Stimulated activated naive CD8-positive, alpha-beta T cell treated with anti-CD3 and anti-CD28 coated beads, Interleukin-15, Interleukin-2, amounts not matched to agents 100 U/mL and 50 U/mL, for 24 hours (primary cell): ENCODE results near the gene ESX1.
A peak's percentile ranks its signal among the peaks of the same experiment; 100 is the strongest.
"Not testable (repeated sequence)": the region's sequence is repeated elsewhere in the genome, so short reads cannot be mapped to it uniquely, and the experiment has no call there.

Experiments
- ATAC-seq: fragments of 150-1000 bp; cut with Tn5 transposase; one replicate; pipeline ENCODE4 v1.10.0; 2021
- DNase-seq: peaks from one replicate; pipeline ENCODE4 v3.0.0; 2021

Gene ESX1

GRCh38 chrX:104254442-104255115, at the start of gene ESX1:
TSS of gene ESX1 (minus strand) at chrX:104254933. CDS start at chrX:104254849, 84 bp downstream.
- no peak for DNase-seq
- no peak for ATAC-seq

GRCh38 chrX:104295636-104296035, 40.9 kb upstream of the ESX1 start:
- DNase-seq (no peak), ATAC-seq (no peak)

GRCh38 chrX:104288961-104289360, 34.2 kb upstream of the ESX1 start:
- ATAC-seq = no peak

GRCh38 chrX:104288269-104288668, 33.5 kb upstream of the ESX1 start:
- no peak for ATAC-seq
- no peak for DNase-seq

More at GRCh38 chrX:104288961-104289360, 34.2 kb upstream of the ESX1 start:
- no peak for DNase-seq

- DNase-seq (no peak), ATAC-seq (no peak)
Observed at GRCh38 chrX:104285201-104285600, 30.5 kb upstream of the ESX1 start.

DNA sequence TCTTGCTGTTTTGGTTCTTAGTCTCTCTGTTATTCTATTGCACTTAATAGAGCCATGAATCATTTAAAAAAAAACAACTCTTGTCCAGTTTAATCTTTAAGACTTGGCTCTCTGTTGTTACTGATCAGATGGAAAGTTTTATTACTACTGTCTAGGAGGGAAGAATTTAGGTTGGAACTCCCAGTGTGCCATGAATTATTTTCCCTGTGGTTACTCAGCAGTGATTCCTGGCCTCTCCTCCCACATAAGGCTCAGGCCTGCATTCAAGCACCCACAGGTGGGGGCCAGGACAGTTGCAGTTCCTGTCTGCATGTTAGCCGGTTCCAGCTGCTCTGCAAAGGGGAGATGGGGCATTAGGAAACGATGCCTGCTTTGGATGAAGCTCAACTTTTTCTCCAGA, 29.8 kb upstream of the ESX1 start:
- DNase-seq = no peak

GRCh38 chrX:104282166-104282725, 27.5 kb upstream of the ESX1 start:
- DNase-seq = no peak
- no peak for ATAC-seq

More for the DNA sequence above, 29.8 kb upstream of the ESX1 start:
- ATAC-seq = no peak

DNA sequence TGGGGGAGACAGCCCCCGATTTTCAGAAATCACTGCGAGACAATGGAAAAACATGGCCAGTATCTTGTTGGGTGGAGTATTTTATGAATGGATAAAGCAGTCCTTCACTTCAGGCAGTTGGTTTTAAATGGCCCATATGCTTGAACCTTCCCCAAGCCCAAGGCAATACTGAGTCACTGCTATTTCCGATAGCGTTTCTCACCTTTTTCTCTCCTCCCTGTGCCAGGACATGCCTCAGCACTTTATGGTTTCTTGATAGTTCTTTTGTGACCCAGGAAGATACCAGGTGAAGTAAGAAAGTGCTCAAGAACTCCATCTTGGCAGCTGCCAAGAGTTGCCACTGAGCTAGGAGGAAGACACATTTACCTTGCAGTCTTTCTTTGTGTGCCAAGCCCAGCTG, 26.8 kb upstream of the ESX1 start:
- DNase-seq (no peak), ATAC-seq (no peak)

DNA sequence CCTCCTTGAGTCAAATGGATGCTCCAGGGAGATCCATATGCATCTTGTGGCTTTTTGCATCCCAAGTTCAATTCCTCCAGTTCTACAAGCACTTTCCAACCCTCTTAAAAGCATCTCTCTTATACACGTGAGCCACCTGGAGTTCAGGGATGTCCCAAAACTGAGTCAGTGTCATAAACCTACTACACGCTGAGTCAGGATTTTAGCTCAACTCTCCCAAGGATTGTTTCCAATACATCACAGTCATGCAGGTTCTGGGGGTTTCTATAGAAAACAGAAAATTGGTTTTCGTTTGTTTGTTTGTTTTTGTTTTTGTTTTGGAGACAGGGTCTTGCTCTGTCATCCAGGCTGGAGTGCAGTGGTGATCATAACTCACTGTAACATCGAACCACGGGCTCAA, 25.9 kb upstream of the ESX1 start:
- ATAC-seq (no peak), DNase-seq (no peak)

DNA sequence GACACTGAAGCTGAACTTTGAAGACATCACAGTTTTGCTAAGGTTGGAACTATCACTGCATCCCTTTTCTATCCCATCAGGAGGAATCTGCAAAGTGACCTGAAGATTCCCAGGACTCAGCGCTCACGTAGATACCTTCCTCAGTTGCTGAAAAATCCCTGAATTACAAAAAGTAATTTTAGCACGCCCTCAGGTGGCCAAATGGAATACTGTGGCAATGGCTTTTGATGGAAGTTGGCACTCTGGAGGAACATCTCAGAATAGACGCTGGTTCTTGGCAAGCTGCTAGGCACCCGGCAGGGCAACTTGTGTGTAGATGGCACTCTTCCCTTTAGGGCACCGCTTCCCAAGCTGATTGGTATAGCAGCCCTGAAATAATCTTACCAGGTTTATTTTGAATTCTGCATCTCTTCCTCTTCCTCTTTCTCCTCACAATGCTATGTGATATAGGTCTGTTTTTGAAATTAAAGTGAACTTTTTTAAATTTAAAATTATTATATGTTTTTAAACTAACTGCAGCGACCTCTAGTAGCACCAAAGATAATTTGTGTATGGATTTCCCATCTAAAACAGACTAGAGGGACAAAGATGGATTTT, 16.3 kb upstream of the ESX1 start:
- peak; percentile 36 for ATAC-seq

DNA sequence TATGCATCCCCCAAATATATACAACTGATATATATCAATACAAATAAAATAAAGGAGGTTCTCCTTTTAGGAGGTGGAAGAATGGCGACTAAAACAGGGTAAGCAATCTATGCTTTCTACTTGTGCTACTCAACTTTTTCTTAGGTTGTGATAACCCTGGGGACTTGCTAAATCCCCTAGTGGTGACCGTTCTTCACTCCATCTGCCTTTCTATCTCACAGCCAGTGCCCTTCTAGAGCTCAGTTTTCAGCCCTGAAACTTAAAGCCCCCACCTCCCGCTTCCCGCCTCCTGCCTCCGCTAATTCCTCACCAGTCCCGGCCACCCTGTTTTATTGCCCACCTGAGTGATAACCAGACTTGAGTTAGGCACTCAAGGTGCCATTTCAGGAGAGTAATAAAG, 15.5 kb upstream of the ESX1 start:
- no peak for ATAC-seq
- DNase-seq = no peak

More for the DNA sequence above, 16.3 kb upstream of the ESX1 start:
- peak; percentile 42 for DNase-seq

- DNase-seq (no peak), ATAC-seq (no peak)
Observed at GRCh38 chrX:104255465-104255864, 732 bp upstream of the ESX1 start.

- no peak for ATAC-seq
- DNase-seq = peak; percentile 6
Observed at GRCh38 chrX:104253567-104254441, 929 bp downstream of the ESX1 start.

DNA sequence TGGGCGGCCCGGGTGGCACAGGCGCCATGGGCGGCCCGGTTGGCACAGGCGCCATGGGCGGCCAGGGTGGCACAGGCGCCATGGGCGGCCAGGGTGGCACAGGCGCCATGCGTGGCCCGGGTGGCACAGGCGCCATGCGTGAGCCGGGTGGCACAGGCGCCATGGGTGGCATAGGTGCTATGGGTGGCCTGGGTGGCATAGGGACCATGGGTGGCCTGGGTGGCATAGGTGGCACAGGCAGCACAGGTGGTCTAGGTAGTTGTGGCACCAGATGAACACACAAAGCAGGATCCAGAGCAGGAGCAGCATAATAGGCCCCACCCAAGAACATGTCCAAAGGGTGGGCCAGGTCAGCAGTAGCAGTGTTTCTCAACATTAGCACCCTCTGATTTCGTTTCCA, 4.3 kb downstream of the ESX1 start:
- no peak for ATAC-seq

GRCh38 chrX:104230060-104230459, 24.7 kb downstream of the ESX1 start:
- ATAC-seq, DNase-seq: not testable (repeated sequence)

More for the DNA sequence above, 4.3 kb downstream of the ESX1 start:
- DNase-seq = no peak

GRCh38 chrX:104211187-104211586, 43.5 kb downstream of the ESX1 start:
- no peak for ATAC-seq
- DNase-seq = no peak

- no peak for ATAC-seq
- no peak for DNase-seq
Observed at GRCh38 chrX:104205548-104205947, 49.2 kb downstream of the ESX1 start.
